ENCODE measurements around the gene PPP1R36. TPM values are rescaled to one million over a fixed set of nuclear protein-coding genes. Genes with fewer than 3 reads are reported as not detected.

PPP1R36 gene
- total RNA-seq, 1 experiment from 2014 or later, result 0.34 TPM

GRCh38 chr14:64605926-64606685 is 56.3 kb downstream of the PPP1R36 start:
- Histone ChIP-seq H3K4me3 (ENCODE audit: low read depth, low read length, poor library complexity, severe bottlenecking) (no peak overlapping the region), H3K36me3 (ENCODE audit: insufficient read depth, low read length, poor library complexity, severe bottlenecking) (no peaks in the 10 kb centered on the region), H3K4me1 (ENCODE audit: insufficient read depth, low read length, poor library complexity, severe bottlenecking) (peaks cover 2% of the 10 kb centered on the region), H3K27ac (ENCODE audit: low read depth, low read length, poor library complexity, severe bottlenecking) (no peak overlapping the region), H3K27me3 (replicated peaks; ENCODE audit: insufficient read depth, low read depth, low read length, poor library complexity) (no peaks in the 10 kb centered on the region), H3K9me3 (ENCODE audit: low read depth, low read length, poor library complexity, severe bottlenecking) (no peaks in the 10 kb centered on the region)
- ChIA-PET CTCF (no interaction called here), POLR2A (ENCODE audit: low non-redundant PET) (no interaction called here)
- TF ChIP-seq CTCF (conservative IDR thresholded peaks at IDR 0.05; ENCODE audit: low read depth, low read length) (no peak), EZH2 (IDR thresholded peaks at IDR 0.05; ENCODE audit: borderline replicate concordance, low read depth, low read length, poor library complexity, severe bottlenecking) (no peak)
- DNase-seq (ENCODE audit: low spot score), result no peak
- intact Hi-C loops (cut with micrococcal nuclease; ENCODE audit: unreplicated experiment), result no loop called here
- BruUV-seq (replicated peaks), result no TSS peak

- CTCF ChIA-PET, result no interaction called here
- no peak overlapping the region for H3K27ac ChIP-seq (ENCODE audit: low read depth, low read length, poor library complexity, severe bottlenecking)
- no peak for DNase-seq (ENCODE audit: low spot score)
- POLR2A ChIA-PET (ENCODE audit: low non-redundant PET), result no interaction called here
- no peaks in the 10 kb centered on the region for H3K36me3 ChIP-seq (ENCODE audit: insufficient read depth, low read length, poor library complexity, severe bottlenecking)
- peaks cover 9% of the 10 kb centered on the region for H3K4me1 ChIP-seq (ENCODE audit: insufficient read depth, low read length, poor library complexity, severe bottlenecking)
- no peak overlapping the region for H3K4me3 ChIP-seq (ENCODE audit: low read depth, low read length, poor library complexity, severe bottlenecking)
- TF ChIP-seq EZH2 (IDR thresholded peaks at IDR 0.05; ENCODE audit: borderline replicate concordance, low read depth, low read length, poor library complexity, severe bottlenecking) (no peak), CTCF (conservative IDR thresholded peaks at IDR 0.05; ENCODE audit: low read depth, low read length) (no peak)
- H3K9me3 ChIP-seq (ENCODE audit: low read depth, low read length, poor library complexity, severe bottlenecking), result no peaks in the 10 kb centered on the region
- intact Hi-C loops (cut with micrococcal nuclease; ENCODE audit: unreplicated experiment), result no loop called here
- BruUV-seq (replicated peaks), result no TSS peak
- H3K27me3 ChIP-seq (replicated peaks; ENCODE audit: insufficient read depth, low read depth, low read length, poor library complexity), result no peaks in the 10 kb centered on the region
These were observed 60.4 kb downstream of the PPP1R36 start for GRCh38 chr14:64610049-64610746.

DNA sequence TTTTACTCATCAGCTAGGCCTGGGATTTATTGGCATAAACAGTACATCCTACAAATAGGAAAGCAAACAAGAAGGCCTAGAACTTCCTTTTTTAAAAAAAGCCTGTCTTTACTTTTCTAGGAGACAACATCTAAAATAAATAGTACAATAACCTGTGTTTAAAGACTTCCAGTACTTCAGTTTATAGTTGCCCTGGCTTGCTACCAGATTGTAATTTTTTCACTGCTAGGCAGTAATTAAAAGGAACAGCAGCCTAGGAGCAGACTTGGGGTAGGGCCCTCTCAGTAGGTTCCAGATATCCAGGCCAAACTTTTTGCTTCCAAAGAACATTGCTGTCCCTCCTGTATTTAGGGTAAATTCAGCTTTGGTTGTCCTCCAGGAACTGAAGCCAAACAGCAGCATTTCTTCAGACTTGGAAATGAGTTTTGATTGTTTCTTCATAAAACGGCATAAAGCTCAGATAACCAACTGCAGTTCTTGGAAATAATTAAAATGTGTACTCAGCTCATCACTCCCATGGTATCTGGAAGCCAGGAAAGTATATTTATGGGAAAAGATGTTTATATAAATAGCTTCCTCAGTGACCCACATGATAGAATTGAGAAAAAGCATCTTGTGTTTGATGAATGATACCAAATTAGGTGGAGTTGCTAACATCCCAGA is 61.7 kb downstream of the PPP1R36 start:
- Histone ChIP-seq H3K9me3 (ENCODE audit: low read depth, low read length, poor library complexity, severe bottlenecking) (no peaks in the 10 kb centered on the region), H3K27ac (ENCODE audit: low read depth, low read length, poor library complexity, severe bottlenecking) (no peak overlapping the region), H3K4me3 (ENCODE audit: low read depth, low read length, poor library complexity, severe bottlenecking) (no peak overlapping the region), H3K36me3 (ENCODE audit: insufficient read depth, low read length, poor library complexity, severe bottlenecking) (no peaks in the 10 kb centered on the region), H3K4me1 (ENCODE audit: insufficient read depth, low read length, poor library complexity, severe bottlenecking) (peaks cover 9% of the 10 kb centered on the region), H3K27me3 (replicated peaks; ENCODE audit: insufficient read depth, low read depth, low read length, poor library complexity) (no peaks in the 10 kb centered on the region)
- ChIA-PET POLR2A (ENCODE audit: low non-redundant PET) (no interaction called here), CTCF (interaction anchor here (0.6 kb wide), 1 partner anchor 30 kb away, joined by 4 read pairs; no protein-coding TSS in a partner anchor)
- DNase-seq (ENCODE audit: low spot score), result no peak
- TF ChIP-seq CTCF (conservative IDR thresholded peaks at IDR 0.05; ENCODE audit: low read depth, low read length) (no peak), EZH2 (IDR thresholded peaks at IDR 0.05; ENCODE audit: borderline replicate concordance, low read depth, low read length, poor library complexity, severe bottlenecking) (no peak)
- BruUV-seq (replicated peaks), result no TSS peak
- intact Hi-C loops (cut with micrococcal nuclease; ENCODE audit: unreplicated experiment), result no loop called here

Measured in A673 (cell line).